ENCODE measurements around the gene MAP6D1.

MAP6D1 gene

GRCh38 chr3:183774631-183775030, 50.7 kb downstream of the MAP6D1 start:
- TF ChIP-seq TAF1 (IDR thresholded peaks at IDR 0.05; ENCODE audit: low read depth, low read length) (no peak), POLR2A (IDR thresholded peaks at IDR 0.05; ENCODE audit: low read depth, low read length) (no peak), SPI1 (IDR thresholded peaks at IDR 0.05; ENCODE audit: low read depth, low read length) (no peak), POU2F2 (IDR thresholded peaks at IDR 0.05; ENCODE audit: low read depth, low read length) (no peak), PAX5 (IDR thresholded peaks at IDR 0.05; ENCODE audit: insufficient read depth, low read length, severe bottlenecking) (no peak), POLR2AphosphoS5 (IDR thresholded peaks at IDR 0.05; ENCODE audit: low read depth, low read length) (no peak)
- FAIRE-seq (no peak), DNase-seq (ENCODE audit: insufficient read length, low spot score) (no peak)

- DNase-seq (ENCODE audit: insufficient read length, low spot score) (no peak), FAIRE-seq (no peak)
- TF ChIP-seq PAX5 (IDR thresholded peaks at IDR 0.05; ENCODE audit: insufficient read depth, low read length, severe bottlenecking) (no peak), POLR2A (IDR thresholded peaks at IDR 0.05; ENCODE audit: low read depth, low read length) (no peak), TAF1 (IDR thresholded peaks at IDR 0.05; ENCODE audit: low read depth, low read length) (no peak), SPI1 (IDR thresholded peaks at IDR 0.05; ENCODE audit: low read depth, low read length) (no peak), POU2F2 (IDR thresholded peaks at IDR 0.05; ENCODE audit: low read depth, low read length) (no peak)
Observed at GRCh38 chr3:183769453-183769852, 55.9 kb downstream of the MAP6D1 start.

- no peak for DNase-seq (ENCODE audit: insufficient read length, low spot score)
- no peak for FAIRE-seq
- TF ChIP-seq POLR2AphosphoS5 (IDR thresholded peaks at IDR 0.05; ENCODE audit: low read depth, low read length) (no peak), SPI1 (IDR thresholded peaks at IDR 0.05; ENCODE audit: low read depth, low read length) (no peak)
Observed at GRCh38 chr3:183768114-183768513, 57.3 kb downstream of the MAP6D1 start.

GRCh38 chr3:183766745-183767606, 58.4 kb downstream of the MAP6D1 start:
- TF ChIP-seq PAX5 (IDR thresholded peaks at IDR 0.05; ENCODE audit: insufficient read depth, low read length, severe bottlenecking), result no peak
- peak; percentile 60 for FAIRE-seq
- DNase-seq (ENCODE audit: insufficient read length, low spot score), result peak; percentile 33

GRCh38 chr3:183766107-183766506, 59.3 kb downstream of the MAP6D1 start:
- DNase-seq (ENCODE audit: insufficient read length, low spot score) (no peak), FAIRE-seq (no peak)
- TF ChIP-seq SPI1 (IDR thresholded peaks at IDR 0.05; ENCODE audit: low read depth, low read length), result no peak
- no peak for TF ChIP-seq PAX5 (IDR thresholded peaks at IDR 0.05; ENCODE audit: insufficient read depth, low read length, severe bottlenecking)
- no peak for TF ChIP-seq POU2F2 (IDR thresholded peaks at IDR 0.05; ENCODE audit: low read depth, low read length)
- no peak for TF ChIP-seq TAF1 (IDR thresholded peaks at IDR 0.05; ENCODE audit: low read depth, low read length)
